Measurements from ENCODE around the gene OTUD1.
"Not testable (repeated sequence)": the region's sequence is repeated elsewhere in the genome, so short reads cannot be mapped to it uniquely, and the experiment has no call there.

Gene OTUD1, protein sequence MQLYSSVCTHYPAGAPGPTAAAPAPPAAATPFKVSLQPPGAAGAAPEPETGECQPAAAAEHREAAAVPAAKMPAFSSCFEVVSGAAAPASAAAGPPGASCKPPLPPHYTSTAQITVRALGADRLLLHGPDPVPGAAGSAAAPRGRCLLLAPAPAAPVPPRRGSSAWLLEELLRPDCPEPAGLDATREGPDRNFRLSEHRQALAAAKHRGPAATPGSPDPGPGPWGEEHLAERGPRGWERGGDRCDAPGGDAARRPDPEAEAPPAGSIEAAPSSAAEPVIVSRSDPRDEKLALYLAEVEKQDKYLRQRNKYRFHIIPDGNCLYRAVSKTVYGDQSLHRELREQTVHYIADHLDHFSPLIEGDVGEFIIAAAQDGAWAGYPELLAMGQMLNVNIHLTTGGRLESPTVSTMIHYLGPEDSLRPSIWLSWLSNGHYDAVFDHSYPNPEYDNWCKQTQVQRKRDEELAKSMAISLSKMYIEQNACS

GRCh38 chr10:23438547-23439451 lies at the start of gene OTUD1:
Gene OTUD1, plus strand, starts transcription at chr10:23439075. Its CDS starts 383 bp downstream, at chr10:23439458.
- Mint-ChIP-seq H3K27me3 (no peaks in the 10 kb centered on the region), H3K4me3 (peak within 1 kb of the TSS; percentile 82), H3K36me3 (no peaks in the 10 kb centered on the region), H3K4me1 (ENCODE audit: low read depth) (peaks cover 32% of the 10 kb centered on the region), H3K9me3 (ENCODE audit: low read depth) (no peaks in the 10 kb centered on the region), H3K27ac (peak within 1 kb of the TSS; percentile 90)

GRCh38 chr10:23390408-23390807 lies 48.5 kb upstream of the OTUD1 start:
- not testable (repeated sequence) for H3K27me3 Mint-ChIP-seq; H3K27ac Mint-ChIP-seq; H3K4me1 Mint-ChIP-seq (ENCODE audit: low read depth); H3K9me3 Mint-ChIP-seq (ENCODE audit: low read depth); H3K36me3 Mint-ChIP-seq; H3K4me3 Mint-ChIP-seq

DNA sequence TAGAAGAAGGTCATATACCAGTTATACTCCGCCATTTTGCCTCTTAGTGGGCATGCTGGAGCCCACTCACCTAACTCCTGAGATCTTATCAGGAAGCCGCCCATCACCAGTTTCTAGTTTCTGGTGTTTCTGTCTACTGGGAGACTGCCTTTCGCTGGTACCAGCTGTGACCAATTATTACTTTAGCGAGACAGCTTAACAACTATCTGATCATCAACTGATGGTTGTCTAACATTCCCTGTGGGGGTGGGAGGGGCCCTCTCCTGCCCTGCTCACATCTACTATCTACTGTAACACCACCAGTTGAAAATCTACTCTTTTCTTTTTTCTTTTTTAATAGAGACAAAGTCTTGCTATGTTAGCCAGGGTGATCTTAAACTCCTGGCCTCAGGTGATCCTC lies 48.1 kb upstream of the OTUD1 start:
- Mint-ChIP-seq H3K27me3 (peaks cover 1% of the 10 kb centered on the region), H3K4me3 (no peak overlapping the region), H3K36me3 (no peaks in the 10 kb centered on the region), H3K4me1 (ENCODE audit: low read depth) (peaks cover 1% of the 10 kb centered on the region), H3K9me3 (ENCODE audit: low read depth) (no peaks in the 10 kb centered on the region), H3K27ac (no peak overlapping the region)

DNA sequence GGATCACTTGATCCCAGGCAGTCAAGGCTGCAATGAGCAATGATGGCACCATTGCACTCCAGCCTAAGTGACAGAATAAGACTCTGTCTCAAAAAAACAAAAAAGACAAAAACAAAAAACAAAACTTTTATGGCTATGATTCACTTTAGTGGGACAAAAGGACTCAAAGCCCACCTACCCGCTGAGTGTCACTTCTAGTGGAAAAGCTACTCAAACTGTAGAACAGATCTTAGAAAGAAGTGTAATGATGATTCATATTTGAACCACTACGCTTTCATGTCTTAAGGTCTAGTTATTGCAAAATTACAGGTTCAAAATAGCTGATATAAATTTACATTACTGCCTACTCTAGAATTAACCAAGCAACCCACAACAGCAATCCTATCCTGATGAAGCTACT lies 47.1 kb upstream of the OTUD1 start:
- peaks cover 1% of the 10 kb centered on the region for H3K27me3 Mint-ChIP-seq
- H3K36me3 Mint-ChIP-seq: no peaks in the 10 kb centered on the region
- peaks cover 1% of the 10 kb centered on the region for H3K4me1 Mint-ChIP-seq (ENCODE audit: low read depth)
- H3K27ac Mint-ChIP-seq: no peak overlapping the region
- no peak overlapping the region for H3K4me3 Mint-ChIP-seq
- no peaks in the 10 kb centered on the region for H3K9me3 Mint-ChIP-seq (ENCODE audit: low read depth)

DNA sequence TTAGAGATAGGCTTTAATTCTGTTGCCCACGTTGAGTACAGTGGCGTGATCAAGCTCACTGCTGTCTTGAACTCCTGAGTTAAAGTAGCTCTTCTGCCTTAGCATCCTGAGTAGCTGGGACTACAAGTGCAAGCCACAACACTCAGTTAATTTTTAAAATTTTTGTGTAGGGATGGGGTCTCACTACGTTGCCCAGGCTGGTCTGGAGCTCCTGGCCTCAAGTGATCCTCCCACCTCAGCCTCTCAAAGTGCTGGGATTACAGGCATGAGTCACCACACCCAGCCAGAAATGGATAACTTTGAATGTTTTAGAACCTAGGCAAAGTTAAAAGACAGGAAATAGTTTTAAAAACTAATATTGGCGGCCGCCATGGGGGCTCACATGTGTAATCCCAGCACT lies 43.9 kb upstream of the OTUD1 start:
- Mint-ChIP-seq H3K9me3 (ENCODE audit: low read depth) (no peaks in the 10 kb centered on the region), H3K36me3 (no peaks in the 10 kb centered on the region), H3K4me1 (ENCODE audit: low read depth) (peaks cover 1% of the 10 kb centered on the region), H3K27ac (no peak overlapping the region), H3K4me3 (no peak overlapping the region), H3K27me3 (peaks cover 1% of the 10 kb centered on the region)

- H3K4me3 Mint-ChIP-seq: no peak overlapping the region
- no peaks in the 10 kb centered on the region for H3K36me3 Mint-ChIP-seq
- peaks cover 1% of the 10 kb centered on the region for H3K27me3 Mint-ChIP-seq
- peaks cover 1% of the 10 kb centered on the region for H3K4me1 Mint-ChIP-seq (ENCODE audit: low read depth)
- H3K9me3 Mint-ChIP-seq (ENCODE audit: low read depth): no peaks in the 10 kb centered on the region
- no peak overlapping the region for H3K27ac Mint-ChIP-seq
These were observed 42.2 kb upstream of the OTUD1 start for GRCh38 chr10:23396695-23397094.

DNA sequence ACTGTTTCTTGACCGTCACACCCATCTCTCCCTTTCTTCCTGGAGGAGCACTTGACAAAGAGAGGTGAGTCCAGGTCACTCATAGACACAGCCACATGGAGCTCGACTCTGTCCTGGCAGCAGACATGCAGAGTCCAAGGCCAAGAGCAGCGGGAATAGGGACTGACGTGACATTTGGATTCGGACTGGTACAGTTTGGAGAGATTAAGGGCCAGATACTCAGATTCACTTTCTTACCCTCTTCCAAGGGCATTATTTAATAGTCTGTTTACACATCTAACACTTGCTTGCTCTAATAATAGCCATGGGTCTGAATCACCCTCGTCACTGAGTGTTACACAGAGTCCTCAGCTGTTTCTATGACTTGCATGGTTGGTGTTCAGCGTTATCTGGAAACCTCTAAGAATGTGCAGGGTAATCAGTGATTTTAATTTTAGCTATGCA lies 39.2 kb upstream of the OTUD1 start:
- H3K9me3 Mint-ChIP-seq (ENCODE audit: low read depth): no peaks in the 10 kb centered on the region
- no peaks in the 10 kb centered on the region for H3K4me1 Mint-ChIP-seq (ENCODE audit: low read depth)
- H3K36me3 Mint-ChIP-seq: no peaks in the 10 kb centered on the region
- peaks cover under 1% of the 10 kb centered on the region for H3K27me3 Mint-ChIP-seq
- no peak overlapping the region for H3K4me3 Mint-ChIP-seq
- no peak overlapping the region for H3K27ac Mint-ChIP-seq

- Mint-ChIP-seq H3K4me3 (no peak overlapping the region), H3K4me1 (ENCODE audit: low read depth) (no peaks in the 10 kb centered on the region), H3K27me3 (no peaks in the 10 kb centered on the region), H3K36me3 (no peaks in the 10 kb centered on the region), H3K9me3 (ENCODE audit: low read depth) (no peaks in the 10 kb centered on the region), H3K27ac (no peak overlapping the region)
These were observed 36.0 kb upstream of the OTUD1 start for GRCh38 chr10:23402856-23403255.

- Mint-ChIP-seq H3K4me3 (no peak overlapping the region), H3K4me1 (ENCODE audit: low read depth) (no peaks in the 10 kb centered on the region), H3K27me3 (no peaks in the 10 kb centered on the region), H3K36me3 (no peaks in the 10 kb centered on the region), H3K27ac (no peak overlapping the region), H3K9me3 (ENCODE audit: low read depth) (no peaks in the 10 kb centered on the region)
These were observed 35.6 kb upstream of the OTUD1 start for GRCh38 chr10:23403278-23403677.

- Mint-ChIP-seq H3K4me3 (no peak overlapping the region), H3K9me3 (ENCODE audit: low read depth) (no peaks in the 10 kb centered on the region), H3K27ac (no peak overlapping the region), H3K4me1 (ENCODE audit: low read depth) (no peaks in the 10 kb centered on the region), H3K36me3 (no peaks in the 10 kb centered on the region), H3K27me3 (no peaks in the 10 kb centered on the region)
These were observed 35.2 kb upstream of the OTUD1 start for GRCh38 chr10:23403719-23404118.

- Mint-ChIP-seq H3K9me3 (ENCODE audit: low read depth) (no peaks in the 10 kb centered on the region), H3K27ac (no peak overlapping the region), H3K4me1 (ENCODE audit: low read depth) (no peaks in the 10 kb centered on the region), H3K4me3 (no peak overlapping the region), H3K27me3 (no peaks in the 10 kb centered on the region), H3K36me3 (no peaks in the 10 kb centered on the region)
These were observed 34.4 kb upstream of the OTUD1 start for GRCh38 chr10:23404461-23404980.

DNA sequence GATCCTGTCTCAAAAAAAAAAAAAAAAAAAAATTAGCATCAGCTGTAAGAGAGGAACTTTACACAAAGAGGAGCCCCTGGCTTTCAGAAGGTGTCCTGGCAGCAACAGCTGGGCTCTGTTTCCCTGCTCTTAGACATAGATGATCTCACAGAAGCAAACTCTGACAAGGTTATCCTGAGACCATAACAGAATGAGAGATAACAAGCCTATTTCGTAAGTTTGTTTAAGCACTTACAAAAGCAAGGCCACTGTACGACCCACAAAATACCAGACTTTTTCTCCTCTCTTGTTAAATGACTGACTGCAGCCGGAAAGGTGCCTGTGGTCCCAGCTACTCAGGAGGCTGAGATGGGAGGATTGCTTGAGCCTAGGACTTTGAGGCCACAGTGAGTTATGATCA lies 33.3 kb upstream of the OTUD1 start:
- H3K4me1 Mint-ChIP-seq (ENCODE audit: low read depth): no peaks in the 10 kb centered on the region
- no peak overlapping the region for H3K4me3 Mint-ChIP-seq
- no peaks in the 10 kb centered on the region for H3K36me3 Mint-ChIP-seq
- H3K27ac Mint-ChIP-seq: no peak overlapping the region
- no peaks in the 10 kb centered on the region for H3K9me3 Mint-ChIP-seq (ENCODE audit: low read depth)
- no peaks in the 10 kb centered on the region for H3K27me3 Mint-ChIP-seq

GRCh38 chr10:23406409-23406808 lies 32.5 kb upstream of the OTUD1 start:
- Mint-ChIP-seq H3K4me3 (no peak overlapping the region), H3K9me3 (ENCODE audit: low read depth) (no peaks in the 10 kb centered on the region), H3K36me3 (no peaks in the 10 kb centered on the region), H3K27ac (no peak overlapping the region), H3K4me1 (ENCODE audit: low read depth) (no peaks in the 10 kb centered on the region), H3K27me3 (no peaks in the 10 kb centered on the region)

- Mint-ChIP-seq H3K36me3 (no peaks in the 10 kb centered on the region), H3K9me3 (ENCODE audit: low read depth) (no peaks in the 10 kb centered on the region), H3K27ac (no peak overlapping the region), H3K4me3 (no peak overlapping the region), H3K27me3 (no peaks in the 10 kb centered on the region), H3K4me1 (ENCODE audit: low read depth) (peaks cover 10% of the 10 kb centered on the region)
These were observed 30.4 kb upstream of the OTUD1 start for GRCh38 chr10:23408330-23408976.

- H3K27ac Mint-ChIP-seq: peak overlapping the region; percentile 3
- H3K4me1 Mint-ChIP-seq (ENCODE audit: low read depth): peaks cover 14% of the 10 kb centered on the region
- H3K9me3 Mint-ChIP-seq (ENCODE audit: low read depth): no peaks in the 10 kb centered on the region
- H3K4me3 Mint-ChIP-seq: no peak overlapping the region
- peaks cover 3% of the 10 kb centered on the region for H3K36me3 Mint-ChIP-seq
- no peaks in the 10 kb centered on the region for H3K27me3 Mint-ChIP-seq
These were observed 26.7 kb upstream of the OTUD1 start for GRCh38 chr10:23412223-23412622.
